HG03575 (cell line): ENCODE measurements around the gene SYNRG.
"Not testable (repeated sequence)": the region's sequence is repeated elsewhere in the genome, so short reads cannot be mapped to it uniquely, and the experiment has no call there.

ENCODE experiments used
- ATAC-seq: cut with Tn5 transposase; IDR thresholded peaks from one replicate; pipeline ENCODE4 v1.9.1; 2021; ENCODE audit not compliant: unreplicated experiment, insufficient number of reproducible peaks, low FRiP score; ENCODE audit errors: extremely low read depth

SYNRG gene

DNA sequence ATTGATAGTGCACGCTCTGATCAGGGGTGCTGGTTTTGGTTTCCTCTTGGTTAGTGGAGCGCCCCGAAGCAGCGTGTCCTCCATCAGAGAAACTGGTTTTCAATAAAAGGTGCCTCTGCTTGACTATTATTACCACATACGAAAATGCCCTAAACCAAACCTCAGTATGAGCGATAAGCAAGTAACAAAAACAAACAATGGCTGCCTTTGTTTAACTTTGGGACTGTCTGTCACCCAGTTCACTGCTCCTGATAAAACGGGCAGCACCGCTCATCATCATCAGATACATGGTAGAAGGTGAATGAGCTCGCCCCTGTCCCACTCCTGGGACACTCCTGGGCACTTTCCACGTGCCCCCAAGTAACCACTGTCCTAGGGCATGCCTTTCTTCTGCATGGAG is 95.5 kb downstream of the SYNRG start:
- ATAC-seq, result no peak

DNA sequence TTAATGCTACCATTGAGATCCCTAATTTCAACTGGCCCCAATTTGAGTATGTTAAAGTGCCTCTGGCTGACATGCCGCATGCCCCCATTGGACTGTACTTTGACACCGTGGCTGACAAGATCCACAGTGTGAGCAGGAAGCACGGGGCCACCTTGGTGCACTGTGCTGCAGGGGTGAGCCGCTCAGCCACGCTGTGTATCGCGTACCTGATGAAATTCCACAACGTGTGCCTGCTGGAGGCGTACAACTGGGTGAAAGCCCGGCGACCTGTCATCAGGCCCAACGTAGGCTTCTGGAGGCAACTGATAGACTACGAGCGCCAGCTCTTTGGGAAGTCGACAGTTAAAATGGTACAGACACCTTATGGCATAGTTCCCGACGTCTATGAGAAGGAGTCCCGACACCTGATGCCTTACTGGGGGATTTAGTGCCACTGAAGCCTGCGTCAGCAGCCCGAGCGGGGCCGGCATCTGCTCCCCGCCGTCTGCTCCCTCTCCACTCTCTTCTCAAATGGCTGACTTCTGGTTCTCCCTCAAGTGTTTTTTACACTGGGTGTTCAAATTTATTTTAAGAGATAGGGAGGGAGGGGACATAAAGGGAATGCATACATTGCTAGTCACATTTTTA is 96.7 kb downstream of the SYNRG start:
- no peak for ATAC-seq

DNA sequence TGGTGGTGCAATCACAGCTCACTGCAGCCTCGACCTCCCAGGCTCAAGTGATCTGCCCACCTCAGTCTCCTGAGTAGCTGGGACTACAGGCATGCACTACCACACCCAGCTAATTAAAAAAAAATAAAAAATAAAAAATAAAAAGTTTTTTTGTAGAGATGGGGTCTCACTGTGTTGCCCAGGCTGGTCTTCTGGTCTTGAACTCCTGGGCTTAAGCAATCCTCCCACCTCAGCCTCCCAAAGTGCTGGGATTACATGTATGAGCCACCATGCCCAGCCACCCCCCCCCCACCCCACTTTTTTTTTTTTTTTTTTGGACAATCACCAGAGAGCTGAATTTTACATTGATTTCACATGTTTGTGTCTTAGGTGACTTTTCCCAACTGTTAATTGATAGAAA is 97.6 kb downstream of the SYNRG start:
- not testable (repeated sequence) for ATAC-seq

DNA sequence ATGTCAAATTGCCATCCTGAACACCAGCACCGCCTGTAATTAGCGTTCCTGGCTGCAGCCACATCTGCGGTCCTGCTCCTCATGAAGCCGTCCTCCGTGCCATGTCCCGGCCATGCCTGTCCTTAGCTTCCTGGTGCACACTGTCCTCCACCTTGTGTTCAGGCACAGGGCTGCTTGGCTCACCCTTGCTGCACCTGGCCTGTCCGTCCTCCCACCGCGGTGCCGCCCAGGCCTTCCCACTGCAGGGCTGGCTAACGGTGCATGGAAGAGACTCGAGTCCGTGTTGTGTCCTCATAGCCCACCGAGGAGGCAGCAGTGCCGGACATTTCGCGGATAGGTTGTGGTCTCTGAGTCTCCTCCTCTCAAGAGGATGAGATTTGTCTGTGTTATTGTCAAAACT is 99.2 kb downstream of the SYNRG start:
- no peak for ATAC-seq

DNA sequence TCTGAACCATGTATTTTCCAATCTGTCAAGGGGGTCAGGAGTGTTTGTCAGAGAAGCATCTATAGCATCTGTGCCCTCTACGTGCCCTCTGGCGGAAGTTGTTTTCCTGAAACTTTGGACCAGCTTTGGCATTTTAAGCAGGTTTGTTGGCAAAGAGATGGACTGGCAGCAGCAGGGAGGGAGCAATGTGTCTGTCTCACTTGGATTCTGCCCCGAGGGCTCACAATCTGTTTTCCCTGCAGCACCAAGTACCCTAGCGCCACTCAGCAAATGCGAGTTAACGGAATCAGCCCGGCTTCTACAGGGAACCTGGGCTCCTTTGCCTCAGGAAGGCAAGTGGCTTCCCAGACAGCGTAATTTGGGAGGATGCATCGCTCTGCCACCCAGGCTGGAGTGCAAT is 102.1 kb downstream of the SYNRG start:
- ATAC-seq, result no peak

DNA sequence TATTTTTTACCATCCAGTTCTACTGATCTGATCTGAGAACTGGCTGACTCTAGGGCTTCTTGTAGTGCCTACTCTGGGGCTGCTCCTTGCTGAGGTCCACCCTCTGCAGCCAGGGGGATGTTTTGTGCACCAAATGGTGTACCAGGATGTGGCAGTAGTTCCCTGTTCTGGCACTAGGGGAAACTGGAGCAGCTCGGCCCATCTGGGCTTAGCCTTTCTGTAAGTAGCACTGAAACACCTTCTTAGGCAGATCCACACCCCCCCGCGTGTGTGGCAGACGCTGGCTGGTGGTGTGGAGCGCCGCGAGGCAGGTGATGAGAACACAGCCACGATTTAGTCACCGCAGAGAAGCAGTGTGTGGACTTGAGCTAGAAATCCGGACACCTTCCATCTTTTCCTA is 102.5 kb downstream of the SYNRG start:
- ATAC-seq, result no peak

DNA sequence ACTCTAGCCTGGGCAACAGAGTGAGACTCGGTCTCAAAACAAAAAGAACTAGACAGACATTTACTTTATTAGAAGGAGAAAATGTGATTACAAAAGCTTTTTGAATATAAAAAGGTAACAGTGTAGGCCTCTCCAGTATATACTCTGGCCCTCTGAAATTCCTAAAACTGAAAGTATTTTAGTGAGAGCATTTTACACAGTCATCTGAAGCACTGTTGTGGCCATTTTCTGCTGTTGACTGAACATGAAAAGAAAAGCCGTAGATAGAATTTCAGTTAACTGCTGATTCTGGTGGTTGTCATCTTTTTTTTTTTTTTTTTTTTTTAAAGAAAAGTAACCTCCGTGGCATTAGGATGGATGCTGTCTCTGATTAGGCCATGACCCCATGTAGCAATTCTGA is 103.9 kb downstream of the SYNRG start:
- no peak for ATAC-seq

DNA sequence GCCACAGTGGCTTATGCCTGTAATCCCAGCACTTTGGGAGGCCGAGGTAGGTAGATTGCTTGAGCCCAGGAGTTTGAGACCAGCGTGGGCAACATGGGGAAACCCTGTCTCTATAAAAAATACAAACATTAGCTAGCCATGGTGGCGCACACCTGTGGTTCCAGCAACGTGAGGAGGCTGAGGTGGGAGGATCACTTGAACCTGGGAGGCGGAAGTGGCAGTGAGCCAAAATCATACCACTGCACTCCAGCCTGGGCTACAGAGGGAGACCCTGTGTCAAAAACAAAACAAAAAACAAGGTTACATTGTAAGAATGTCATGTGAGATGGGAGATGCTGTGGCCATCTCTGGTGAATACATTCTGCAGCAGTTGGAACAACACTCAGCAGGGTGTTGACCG is 106.1 kb downstream of the SYNRG start:
- no peak for ATAC-seq

DNA sequence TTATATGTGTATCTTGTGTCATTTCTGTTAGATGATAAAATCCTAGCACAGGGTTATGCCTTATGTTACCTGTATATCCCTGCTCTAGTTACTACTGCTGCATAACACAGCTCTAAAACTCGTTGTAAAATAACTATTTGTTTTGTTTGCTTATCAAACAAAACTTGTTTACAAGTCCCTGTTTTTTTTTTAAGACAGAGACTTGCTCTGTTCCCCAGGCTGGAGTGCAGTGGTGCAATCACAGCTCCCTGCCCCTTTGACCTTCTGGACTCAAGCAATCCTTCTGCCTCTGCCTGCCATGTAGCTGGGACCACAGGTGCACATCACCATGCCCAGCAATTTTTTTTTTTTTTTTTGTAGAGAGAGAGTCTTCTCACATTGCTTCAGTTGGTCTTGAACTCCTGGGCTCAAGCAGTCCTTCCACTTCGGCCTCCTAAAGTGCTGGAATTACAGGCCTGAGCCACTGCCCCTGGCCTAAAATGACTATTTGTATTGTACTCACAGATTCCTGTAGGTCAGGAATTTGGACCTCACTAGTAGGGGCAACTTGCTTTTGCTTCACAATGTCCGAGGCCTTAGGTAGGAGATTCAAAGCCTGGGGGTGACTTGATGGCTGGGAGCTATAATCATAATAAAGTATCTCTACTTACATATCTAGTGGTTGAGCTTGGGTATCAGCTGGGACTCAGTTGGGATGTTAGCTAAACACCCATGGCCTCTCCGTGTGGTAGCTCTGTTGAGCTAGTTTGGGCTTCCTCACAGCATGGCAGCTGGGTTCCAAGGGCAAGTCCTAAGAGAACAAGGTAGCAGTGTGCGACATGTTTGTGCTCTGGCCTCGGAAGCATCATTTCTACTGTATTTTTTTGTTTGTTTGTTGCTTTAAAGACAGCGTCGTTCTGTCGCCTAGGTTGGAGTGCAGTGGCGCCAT is 106.9 kb downstream of the SYNRG start:
- ATAC-seq, result no peak

DNA sequence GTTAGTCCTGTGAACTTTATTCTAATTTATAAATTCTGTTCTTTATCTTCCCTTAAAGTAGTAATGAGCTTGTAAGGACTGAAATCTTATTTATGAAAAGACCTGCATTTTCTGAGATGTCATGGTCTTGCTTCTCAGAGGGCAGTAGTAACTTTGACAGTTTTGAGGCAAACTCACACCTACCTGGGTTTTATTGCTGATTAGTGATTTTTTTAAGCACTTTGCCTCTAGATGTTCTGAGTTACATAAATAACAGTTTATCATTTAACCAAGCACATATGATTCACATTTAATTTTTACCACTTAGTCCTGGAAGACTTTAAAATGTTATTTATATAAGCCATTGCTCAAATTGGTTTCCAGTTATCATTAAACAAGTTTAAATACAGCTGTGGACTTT is 108.8 kb downstream of the SYNRG start:
- no peak for ATAC-seq

DNA sequence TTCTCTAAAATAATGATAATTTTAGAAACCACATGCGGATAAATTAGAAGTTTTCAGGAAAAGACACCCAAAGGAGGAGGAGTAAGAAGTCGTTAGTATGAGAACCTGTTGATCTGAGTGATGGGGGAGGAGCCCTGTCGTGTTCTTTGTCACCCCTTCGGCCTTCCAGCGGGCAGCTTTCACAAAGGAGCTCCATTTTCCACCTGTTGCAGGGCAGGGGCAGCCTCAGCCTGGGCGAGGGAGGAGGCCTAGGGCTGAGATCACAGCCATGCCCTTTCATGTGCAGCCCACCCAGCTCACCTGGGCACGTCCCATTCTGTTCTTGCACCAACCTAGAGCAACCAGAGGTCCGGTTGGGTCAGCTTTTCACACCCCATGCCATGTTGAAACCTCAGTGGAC is 114.2 kb downstream of the SYNRG start:
- no peak for ATAC-seq

DNA sequence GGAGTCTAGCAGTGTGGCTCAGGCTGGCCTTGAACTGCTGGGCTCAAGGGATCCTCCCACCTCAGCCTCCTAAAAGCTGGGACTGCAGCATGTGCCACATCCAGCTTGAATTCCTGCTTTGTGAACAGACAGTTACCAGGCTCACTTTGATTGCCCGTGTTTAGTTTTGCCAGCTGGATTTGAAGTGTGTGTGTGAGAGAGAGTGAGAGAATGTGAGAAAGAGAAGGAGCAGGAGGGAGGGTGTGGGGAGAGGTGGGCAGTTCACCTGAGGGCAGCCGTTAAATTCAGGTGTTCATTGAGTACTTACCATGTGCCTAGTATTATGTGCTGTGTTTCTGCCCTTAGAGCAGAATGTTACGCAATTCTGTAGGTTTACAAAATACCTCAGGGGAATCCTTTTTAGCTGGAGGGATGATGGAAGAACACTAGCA is 114.8 kb downstream of the SYNRG start:
- ATAC-seq, result no peak

DNA sequence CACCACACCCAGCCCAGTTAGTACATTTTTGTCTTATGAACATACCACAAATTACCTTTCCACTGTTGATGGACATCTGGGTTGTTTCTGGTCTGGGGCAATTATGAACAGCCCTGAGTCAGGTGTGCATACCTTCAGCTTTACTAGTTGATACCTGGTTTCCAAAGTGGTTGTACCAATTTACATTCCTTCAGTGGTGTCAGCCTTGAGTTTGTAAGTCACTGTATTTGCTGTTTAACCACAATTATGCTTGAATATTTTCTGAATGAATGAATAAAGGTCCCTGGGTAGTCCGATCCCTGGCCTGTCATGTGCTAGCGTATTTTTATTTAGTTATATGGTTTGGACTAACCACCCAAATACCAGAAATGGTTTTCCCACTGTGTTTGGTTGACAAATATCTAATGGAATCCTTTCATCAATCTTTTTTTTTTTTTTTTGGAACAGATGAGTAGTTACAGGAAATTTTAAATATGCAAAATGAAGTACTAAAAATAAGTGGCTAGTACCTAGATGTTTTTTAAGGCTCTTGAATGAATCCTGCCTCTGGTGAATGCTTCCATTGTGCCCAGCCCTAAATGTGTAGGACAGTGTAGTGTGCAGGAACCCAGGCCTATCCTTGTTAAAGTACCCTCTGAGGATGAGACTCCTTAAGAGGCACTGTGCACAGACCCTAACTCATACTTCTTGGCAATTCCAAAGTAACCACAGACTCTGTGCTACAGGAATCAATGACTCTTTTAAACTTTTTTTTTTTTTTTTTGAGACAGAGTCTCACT is 115.8 kb downstream of the SYNRG start:
- ATAC-seq, result no peak

DNA sequence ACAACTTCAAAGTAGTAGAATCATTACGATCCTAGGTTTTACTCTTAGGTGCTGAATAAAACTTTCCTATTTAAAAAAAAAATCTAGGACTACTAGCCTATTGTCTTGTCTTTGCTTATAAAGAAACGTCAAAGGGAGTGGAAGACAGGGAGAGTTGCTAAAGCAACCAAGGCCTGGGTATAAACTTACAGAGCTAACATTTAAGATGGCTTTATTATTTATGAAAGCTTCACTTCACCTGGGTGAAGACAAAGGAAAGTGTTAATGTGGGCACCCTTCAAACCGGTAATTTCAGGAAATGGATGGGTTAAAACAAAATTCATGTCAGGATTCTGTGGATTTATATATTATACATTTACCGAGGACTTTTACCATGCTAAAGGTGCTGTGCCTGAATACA is 117.1 kb downstream of the SYNRG start:
- no peak for ATAC-seq

DNA sequence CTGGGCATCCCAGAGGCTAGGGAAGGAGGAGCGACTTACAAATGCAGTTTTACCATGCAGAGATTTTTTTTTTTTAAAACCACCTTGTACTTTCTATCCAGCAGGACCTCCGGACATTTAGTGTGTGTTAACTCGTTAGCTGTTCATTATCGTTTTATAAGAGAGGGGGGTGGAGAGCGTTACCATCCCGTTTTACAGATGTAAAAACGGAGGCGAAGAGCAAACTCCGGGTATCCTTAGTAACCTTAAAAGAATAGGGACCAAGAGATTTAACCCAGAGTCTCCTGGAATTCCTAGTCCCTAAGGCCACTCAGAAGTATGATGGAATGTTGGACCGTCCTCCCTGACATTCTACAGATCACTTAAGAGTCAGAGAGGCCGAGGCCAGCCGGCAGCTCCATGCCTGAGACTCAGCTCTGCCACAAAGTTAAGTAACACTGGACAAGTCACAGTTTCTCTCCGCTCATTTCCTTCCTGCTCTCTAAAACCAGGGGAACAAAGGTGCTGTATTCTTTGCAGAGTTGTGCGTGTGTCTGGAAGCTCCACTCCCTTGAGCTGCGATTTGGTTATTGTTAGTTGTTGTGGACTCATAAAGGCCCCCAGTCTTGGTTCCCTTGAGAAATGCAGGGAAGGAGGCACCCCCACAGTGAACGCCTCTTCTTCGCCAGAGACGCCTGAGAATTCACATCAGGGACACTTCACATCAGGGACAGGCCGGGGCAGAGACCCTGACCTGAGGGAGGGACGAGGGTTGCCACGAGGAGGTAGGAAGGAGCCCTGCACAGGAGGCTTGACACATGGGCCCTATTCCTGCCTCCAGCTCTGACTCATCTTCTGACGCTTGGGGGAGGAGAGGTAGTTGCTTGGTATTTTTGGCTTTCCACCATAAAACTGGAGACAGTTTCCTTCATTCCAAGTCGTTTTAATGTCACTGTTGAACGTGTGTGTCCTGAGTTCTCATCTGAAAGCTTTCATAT is 118.3 kb downstream of the SYNRG start:
- ATAC-seq, result no peak

DNA sequence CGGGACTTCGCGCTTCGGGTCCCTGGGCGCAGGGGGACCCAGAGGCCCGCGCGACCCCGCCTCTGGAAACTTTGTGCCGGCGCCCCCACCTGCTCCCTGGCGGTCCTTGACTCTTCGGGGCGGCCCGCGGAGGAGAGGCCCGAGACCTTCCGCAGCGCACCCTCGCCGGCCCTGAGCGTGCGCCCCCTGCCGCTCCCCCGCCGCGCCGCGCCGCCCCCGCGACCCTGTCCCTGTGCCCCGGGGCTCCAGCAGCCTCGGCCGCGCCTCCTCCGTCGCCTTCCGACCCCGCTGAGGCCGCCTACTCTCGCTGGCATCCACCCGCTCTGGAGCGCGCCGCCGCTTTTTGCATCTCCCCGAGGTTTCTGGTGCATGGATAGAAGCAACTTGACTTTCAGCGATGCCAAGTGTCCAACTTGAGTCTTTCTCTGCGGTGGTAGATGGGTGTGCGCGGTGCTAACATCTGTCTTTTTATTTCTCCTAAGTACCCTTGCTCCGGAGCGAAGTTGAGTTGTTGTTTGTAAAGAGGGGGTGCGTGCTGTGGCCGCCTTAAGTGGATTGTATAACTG is 119.1 kb downstream of the SYNRG start:
- no peak for ATAC-seq

DNA sequence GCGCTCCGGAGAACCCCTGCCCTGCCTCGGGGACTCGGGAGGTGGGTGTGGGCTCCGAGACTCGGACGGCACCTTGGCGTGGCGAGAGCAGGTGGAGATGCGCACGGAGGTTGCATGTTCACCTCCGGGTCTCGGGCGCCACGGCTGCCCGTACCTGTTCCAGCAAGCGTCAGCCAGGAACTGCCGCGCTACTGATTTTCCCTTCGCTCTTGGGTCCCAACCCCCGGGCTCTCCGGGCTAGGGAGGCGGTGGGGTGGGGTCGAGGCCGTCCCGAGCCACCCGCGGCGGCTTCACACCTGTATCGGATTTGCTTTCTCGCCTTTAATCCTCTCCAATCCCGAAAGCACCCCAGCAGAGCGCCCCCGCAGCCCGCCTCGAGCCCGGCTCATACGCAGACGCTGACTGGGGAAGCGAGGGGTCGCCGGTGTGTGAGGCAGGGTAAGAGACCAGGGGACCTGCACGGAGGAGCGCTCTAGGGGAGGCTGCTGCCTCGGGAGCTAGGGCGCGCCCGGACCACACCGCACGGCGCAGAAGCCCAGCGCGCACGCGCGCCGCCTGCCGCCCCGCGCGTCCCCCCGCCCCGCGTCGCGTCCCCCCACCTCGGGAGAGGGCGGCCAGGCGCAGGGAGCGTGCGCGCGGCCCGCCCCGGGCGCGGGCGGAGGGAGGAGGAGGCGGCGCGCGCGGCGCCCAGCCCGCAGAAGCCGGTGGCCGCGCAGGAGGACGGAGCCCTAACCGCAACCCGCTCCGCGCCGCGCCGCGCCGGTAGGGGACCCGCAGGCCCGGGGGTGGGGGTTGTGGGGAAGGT is 119.8 kb downstream of the SYNRG start, which contains the start of gene DUSP14:
DUSP14 (plus strand) TSS at position 695 of the 805 bp plus-strand sequence. CDS start 22,382 bp downstream, outside the sequence.
- ATAC-seq, result no peak
